Transverse colon (tissue), 4 donors: ENCODE measurements around the gene PFKFB3.

Source experiments
- CTCF ChIP-seq, 5 experiments: fragments of 200-600 bp in 3 of 5; fragments of 450-650 bp in 2 of 5; sonication (generic) in 3 of 5; IDR thresholded peaks; 1 replicate in 2 of 5; 2 replicates in 3 of 5; pipeline ENCODE4 v1.5.1; 2016 to 2017; ENCODE audit warnings: antibody characterized with exemption in 5 of 5, inconsistent platforms in 3 of 5, mild to moderate bottlenecking in 2 of 5, moderate library complexity in 1 of 5
- EP300 ChIP-seq: sonication (generic); formaldehyde crosslinking; IDR thresholded peaks from one replicate; pipeline ENCODE4 v1.6.1; 2017; ENCODE audit warnings: antibody characterized with exemption, low read depth
- POLR2A ChIP-seq: fragments of 450-650 bp; IDR thresholded peaks from one replicate; pipeline ENCODE4 v1.6.1; 2016; ENCODE audit warnings: antibody characterized with exemption, mild to moderate bottlenecking, moderate library complexity
- POLR2AphosphoS5 ChIP-seq, 3 donors: sonication (generic); formaldehyde crosslinking; IDR thresholded peaks; one replicate each; pipeline ENCODE4 v1.6.1; 2016; ENCODE audit warnings: antibody characterized with exemption in 3 of 3

- TF ChIP-seq EP300: no peak
- no peak for TF ChIP-seq CTCF (IDR thresholded peaks at IDR 0.05)
- TF ChIP-seq POLR2A: no peak
- TF ChIP-seq POLR2AphosphoS5 (IDR thresholded peaks at IDR 0.05): no peak
Measured at GRCh38 chr10:6236349-6237198, 33.8 kb downstream of the PFKFB3 start.
